H1 (cell line): ENCODE results near the gene DAGLA. TPM values are rescaled to one million over a fixed set of nuclear protein-coding genes. Genes with fewer than 3 reads are reported as not detected.

ENCODE experiments used
- EGR1 ChIP-seq: IDR thresholded peaks from 2 replicates; pipeline ENCODE4 v1.6.1; 2011; ENCODE audit warnings: low read depth, low read length, borderline replicate concordance
- KDM4A ChIP-seq: IDR thresholded peaks from one replicate; pipeline ENCODE4 v1.7.1; 2012; ENCODE audit warnings: low read depth, mild to moderate bottlenecking, moderate library complexity, low read length, inconsistent platforms; ENCODE audit not compliant: severe bottlenecking
- RAD21 ChIP-seq, 2 experiments: IDR thresholded peaks in 1 of 2; conservative IDR thresholded peaks in 1 of 2; 2 replicates each; pipeline ENCODE4 v1.6.1; 2011; ENCODE audit warnings: low read depth in 2 of 2, low read length in 2 of 2, improper control_type of control experiment in 1 of 2, inconsistent platforms in 1 of 2, mild to moderate bottlenecking in 1 of 2, moderate library complexity in 1 of 2
- polyA plus RNA-seq, 7 experiments: library from polyadenylated mRNA; depleted of rRNA in 3 of 7; stranded (reverse) in 5 of 7; unstranded in 2 of 7; fragments of >200 nt in 5 of 7; fragments of 200-250 nt in 2 of 7; gene quantifications; 1 replicate in 5 of 7; 2 replicates in 1 of 7; 4 replicates in 1 of 7; pipeline versions ENCODE4 v1.2.1 to v1.2.3, GENCODE V29; 2011 to 2013; ENCODE audit warnings: missing spikeins in 2 of 7, mixed read lengths in 2 of 7
- total RNA-seq: library from RNA; stranded (reverse); fragmentation: NEBNext Ultra II Directional; extraction: Animal tissue kit (Norgen Biotek cat#: 25700); gene quantifications from 2 replicates; pipeline ENCODE4 v1.2.1, GENCODE V29; 2021
- TF ChIP-seq, protein P1 (sequence below): IDR thresholded peaks from 2 replicates; pipeline ENCODE4 v1.6.1; 2011; ENCODE audit warnings: low read length, improper control_type of control experiment

Gene DAGLA
- total and polyA plus RNA-seq, 2 of the 8 experiments (the other 6 are each of a cell fraction or from before 2014, with no cell fraction given): 3.6 to 6.6 TPM

DNA sequence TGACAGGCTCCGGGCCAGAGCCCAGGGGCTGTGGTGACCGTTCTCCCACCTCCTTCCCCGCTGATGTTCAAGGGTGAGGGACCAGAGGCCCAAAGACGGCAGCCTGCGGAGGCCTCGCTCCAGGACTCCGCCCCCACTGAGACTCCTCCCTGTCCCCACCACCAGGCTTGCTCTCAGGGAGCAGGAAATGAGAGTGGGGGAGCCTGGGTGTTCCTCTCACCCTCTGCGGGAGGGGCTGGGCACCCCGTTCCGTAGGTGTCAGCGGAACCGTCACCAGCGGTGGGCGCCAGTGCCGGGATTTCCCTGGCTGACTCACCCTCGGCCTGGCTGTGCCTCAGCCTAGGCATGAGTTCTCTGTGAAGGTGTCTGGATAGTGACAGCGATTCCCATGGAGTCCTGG lies 15.7 kb downstream of the DAGLA start (continued):
- TF ChIP-seq, protein P1, sequence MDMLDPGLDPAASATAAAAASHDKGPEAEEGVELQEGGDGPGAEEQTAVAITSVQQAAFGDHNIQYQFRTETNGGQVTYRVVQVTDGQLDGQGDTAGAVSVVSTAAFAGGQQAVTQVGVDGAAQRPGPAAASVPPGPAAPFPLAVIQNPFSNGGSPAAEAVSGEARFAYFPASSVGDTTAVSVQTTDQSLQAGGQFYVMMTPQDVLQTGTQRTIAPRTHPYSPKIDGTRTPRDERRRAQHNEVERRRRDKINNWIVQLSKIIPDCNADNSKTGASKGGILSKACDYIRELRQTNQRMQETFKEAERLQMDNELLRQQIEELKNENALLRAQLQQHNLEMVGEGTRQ: no peak
- peak in 1 of 2 experiments; percentile 17; a peak in 1 of 4 replicates for TF ChIP-seq RAD21 (IDR thresholded peaks at IDR 0.05 in 1 of 2, conservative IDR thresholded peaks at IDR 0.05 in 1 of 2; ENCODE audit: low read depth in 2 of 2, low read length in 2 of 2)
- no peak for TF ChIP-seq EGR1
- no peak for TF ChIP-seq KDM4A
